ENCODE data around the gene LIN7A.

- TF ChIP-seq, protein P1, sequence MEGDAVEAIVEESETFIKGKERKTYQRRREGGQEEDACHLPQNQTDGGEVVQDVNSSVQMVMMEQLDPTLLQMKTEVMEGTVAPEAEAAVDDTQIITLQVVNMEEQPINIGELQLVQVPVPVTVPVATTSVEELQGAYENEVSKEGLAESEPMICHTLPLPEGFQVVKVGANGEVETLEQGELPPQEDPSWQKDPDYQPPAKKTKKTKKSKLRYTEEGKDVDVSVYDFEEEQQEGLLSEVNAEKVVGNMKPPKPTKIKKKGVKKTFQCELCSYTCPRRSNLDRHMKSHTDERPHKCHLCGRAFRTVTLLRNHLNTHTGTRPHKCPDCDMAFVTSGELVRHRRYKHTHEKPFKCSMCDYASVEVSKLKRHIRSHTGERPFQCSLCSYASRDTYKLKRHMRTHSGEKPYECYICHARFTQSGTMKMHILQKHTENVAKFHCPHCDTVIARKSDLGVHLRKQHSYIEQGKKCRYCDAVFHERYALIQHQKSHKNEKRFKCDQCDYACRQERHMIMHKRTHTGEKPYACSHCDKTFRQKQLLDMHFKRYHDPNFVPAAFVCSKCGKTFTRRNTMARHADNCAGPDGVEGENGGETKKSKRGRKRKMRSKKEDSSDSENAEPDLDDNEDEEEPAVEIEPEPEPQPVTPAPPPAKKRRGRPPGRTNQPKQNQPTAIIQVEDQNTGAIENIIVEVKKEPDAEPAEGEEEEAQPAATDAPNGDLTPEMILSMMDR (IDR thresholded peaks at IDR 0.05): no peak
- TF ChIP-seq EP300 (IDR thresholded peaks at IDR 0.05) (no peak), POLR2AphosphoS5 (IDR thresholded peaks at IDR 0.05) (no peak), POLR2A (IDR thresholded peaks at IDR 0.05) (no peak)
These were observed 103.0 kb downstream of the LIN7A start for GRCh38 chr12:80834724-80835123.
